Measurements from ENCODE around the gene SOD3.

Gene SOD3, protein sequence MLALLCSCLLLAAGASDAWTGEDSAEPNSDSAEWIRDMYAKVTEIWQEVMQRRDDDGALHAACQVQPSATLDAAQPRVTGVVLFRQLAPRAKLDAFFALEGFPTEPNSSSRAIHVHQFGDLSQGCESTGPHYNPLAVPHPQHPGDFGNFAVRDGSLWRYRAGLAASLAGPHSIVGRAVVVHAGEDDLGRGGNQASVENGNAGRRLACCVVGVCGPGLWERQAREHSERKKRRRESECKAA

DNA sequence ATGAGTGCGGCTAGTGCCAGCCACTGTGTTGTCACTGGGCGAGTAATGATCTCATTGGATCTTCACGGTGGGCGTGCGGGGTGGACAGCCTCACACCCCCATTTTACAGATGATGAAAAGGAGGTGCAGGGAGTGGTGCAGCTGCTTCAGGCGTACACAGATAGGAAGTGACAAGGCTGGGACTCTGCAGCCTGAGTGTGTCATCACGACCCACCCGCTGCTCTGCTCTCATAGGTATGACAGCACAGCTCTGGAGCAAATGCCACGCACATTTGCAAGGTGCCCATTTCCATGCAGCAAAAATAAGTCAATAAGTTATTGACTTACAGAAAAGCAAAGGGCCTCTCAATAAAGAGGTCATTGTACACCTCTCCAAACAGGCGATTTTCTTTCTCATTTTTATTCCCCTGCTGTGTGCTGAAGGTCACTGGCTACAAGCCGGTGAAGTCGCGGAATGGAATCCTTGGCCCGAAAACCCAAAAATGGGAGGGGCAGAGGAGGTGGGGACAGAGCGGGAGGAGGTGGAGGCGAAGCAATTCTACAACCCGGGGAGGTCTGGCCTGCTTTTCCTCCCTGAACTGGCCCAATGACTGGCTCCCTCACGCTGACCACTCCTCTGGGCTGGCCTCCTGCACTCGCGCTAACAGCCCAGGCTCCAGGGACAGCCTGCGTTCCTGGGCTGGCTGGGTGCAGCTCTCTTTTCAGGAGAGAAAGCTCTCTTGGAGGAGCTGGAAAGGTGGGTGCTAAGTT is at the start of gene SOD3:
SOD3 (plus strand) TSS at position 658 of the 750 bp plus-strand sequence. CDS start 3,949 bp downstream, outside the sequence.
- DNase-seq (no peak), ATAC-seq (replicated peaks) (no peak)
- no peaks in the 10 kb centered on the region for H3K4me1 Mint-ChIP-seq
- H3K4me3 Mint-ChIP-seq, result no peak within 1 kb of the TSS
- no peaks in the 10 kb centered on the region for H3K36me3 Mint-ChIP-seq
- peaks cover 0 to 1% of the 10 kb centered on the region in 2 donors for H3K9me3 Mint-ChIP-seq
- peaks cover 20% of the 10 kb centered on the region in 2 donors for H3K27me3 Mint-ChIP-seq
- no peak within 1 kb of the TSS for H3K27ac Mint-ChIP-seq

DNA sequence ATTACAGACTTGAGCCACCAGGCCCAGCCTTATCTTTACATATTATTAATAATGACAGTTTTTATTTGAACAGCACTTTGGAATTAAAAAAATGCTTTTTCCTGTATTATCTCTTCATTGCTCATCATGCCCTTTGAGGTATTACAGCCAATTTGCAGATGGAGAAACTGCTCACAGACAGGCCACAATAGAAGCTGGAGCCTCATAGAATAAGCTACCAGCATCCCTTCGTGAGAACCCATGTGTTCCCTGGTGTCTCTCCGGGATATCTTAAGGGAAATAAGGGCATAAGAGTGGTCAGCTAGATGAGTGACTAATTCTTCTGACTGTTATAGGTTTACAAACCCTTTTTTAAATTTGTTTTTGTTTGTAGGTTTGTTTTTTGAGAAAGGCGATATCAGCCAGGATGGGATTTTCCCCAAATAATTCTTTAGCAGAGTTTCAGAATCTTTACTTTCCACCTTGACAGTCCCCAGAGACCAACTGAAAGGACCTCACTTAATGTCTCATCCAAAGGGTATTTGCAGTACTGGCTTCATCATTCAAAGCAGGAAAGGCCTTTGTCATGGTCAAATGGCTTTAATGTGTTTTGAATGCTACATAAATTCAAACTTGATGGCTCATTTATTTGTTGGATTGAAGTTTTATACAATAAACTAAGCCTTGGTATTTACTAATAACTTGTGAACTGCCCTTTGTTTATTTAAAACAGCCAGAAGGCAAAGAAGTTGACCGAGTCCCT is 48.0 kb upstream of the SOD3 start:
- Mint-ChIP-seq H3K4me3 (no peak overlapping the region), H3K9me3 (peaks cover 5 to 7% of the 10 kb centered on the region in 2 donors), H3K4me1 (no peaks in the 10 kb centered on the region), H3K27me3 (peaks cover 0 to 3% of the 10 kb centered on the region in 2 donors), H3K27ac (no peak overlapping the region), H3K36me3 (no peaks in the 10 kb centered on the region)
- DNase-seq (no peak), ATAC-seq (replicated peaks) (no peak)

DNA sequence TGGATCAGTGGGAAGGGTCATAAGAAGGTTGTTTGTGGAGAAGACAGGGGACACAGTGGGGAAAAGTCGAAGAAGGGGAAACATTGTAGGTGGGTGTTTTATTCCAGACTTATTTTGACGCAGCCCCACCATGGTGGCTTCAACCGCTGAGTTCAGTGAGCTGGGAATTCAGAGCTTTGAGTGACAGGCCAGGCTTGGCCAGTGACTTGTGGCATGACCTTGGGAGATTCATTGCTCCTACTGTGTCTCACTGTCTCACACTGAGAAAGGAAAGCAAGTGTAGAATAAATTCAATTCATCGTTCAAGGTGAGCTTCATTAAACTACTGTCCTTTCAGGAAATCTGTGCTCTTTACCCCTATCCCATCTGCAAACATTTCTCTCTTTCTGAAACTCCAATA is 47.4 kb upstream of the SOD3 start:
- Mint-ChIP-seq H3K4me1 (no peaks in the 10 kb centered on the region), H3K36me3 (no peaks in the 10 kb centered on the region), H3K9me3 (peaks cover 5 to 7% of the 10 kb centered on the region in 2 donors), H3K27me3 (peaks cover 0 to 3% of the 10 kb centered on the region in 2 donors), H3K27ac (no peak overlapping the region), H3K4me3 (no peak overlapping the region)
- DNase-seq (no peak), ATAC-seq (replicated peaks) (no peak)

DNA sequence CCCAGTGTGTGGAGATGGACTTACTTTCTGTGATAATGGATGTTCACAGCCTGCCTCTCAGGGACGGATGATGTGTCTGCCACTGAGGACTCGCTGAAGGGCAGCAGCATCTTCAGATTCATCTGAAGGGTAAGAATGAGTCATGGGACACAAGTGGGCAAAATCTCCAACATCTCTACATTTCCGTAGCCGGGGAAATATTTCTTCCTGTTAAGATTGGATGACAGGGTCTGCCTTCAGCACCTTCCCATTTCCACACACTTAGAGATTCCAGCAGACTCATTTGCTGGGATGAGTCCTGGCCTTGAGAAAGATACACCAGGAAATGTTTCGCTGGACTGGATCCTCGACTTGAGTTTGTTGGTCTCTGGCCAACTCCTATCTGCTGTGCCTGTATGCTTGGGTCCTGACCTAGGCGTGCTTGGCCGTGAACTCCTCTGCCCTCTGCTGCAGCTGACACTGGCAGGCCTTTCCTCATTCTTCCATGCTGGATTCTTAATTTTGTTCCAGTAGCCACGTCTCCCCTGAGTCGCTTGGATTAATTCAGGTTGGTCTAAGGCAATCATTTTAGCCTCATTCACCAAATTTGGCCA is 46.5 kb upstream of the SOD3 start:
- peaks cover 0 to 2% of the 10 kb centered on the region in 2 donors for H3K27me3 Mint-ChIP-seq
- ATAC-seq (replicated peaks), result no peak
- peaks cover 5 to 7% of the 10 kb centered on the region in 2 donors for H3K9me3 Mint-ChIP-seq
- H3K4me3 Mint-ChIP-seq, result no peak overlapping the region
- no peak overlapping the region for H3K27ac Mint-ChIP-seq
- H3K36me3 Mint-ChIP-seq, result no peaks in the 10 kb centered on the region
- no peak for DNase-seq
- no peaks in the 10 kb centered on the region for H3K4me1 Mint-ChIP-seq

DNA sequence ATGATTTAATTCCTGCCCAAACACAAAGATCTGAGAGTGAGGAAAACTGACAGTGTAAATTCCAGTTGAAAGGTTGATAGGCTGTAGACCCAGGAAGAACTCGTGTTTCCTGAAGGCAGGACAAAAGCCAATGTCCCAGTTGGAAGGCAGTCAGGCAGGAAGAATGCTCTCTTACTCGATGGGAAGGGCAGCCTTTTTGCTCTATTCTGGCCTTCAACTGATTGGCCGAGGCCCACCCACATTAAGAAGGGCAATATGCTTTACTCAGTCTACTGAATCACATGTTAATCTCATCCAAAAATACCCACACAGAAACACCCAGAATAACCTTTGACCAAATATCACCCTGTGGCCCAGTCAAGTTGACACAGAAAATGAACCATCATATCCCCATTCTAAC is 45.3 kb upstream of the SOD3 start:
- peaks cover 7 to 8% of the 10 kb centered on the region in 2 donors for H3K9me3 Mint-ChIP-seq
- DNase-seq, result no peak
- H3K27me3 Mint-ChIP-seq, result no peaks in the 10 kb centered on the region
- no peaks in the 10 kb centered on the region for H3K4me1 Mint-ChIP-seq
- ATAC-seq (replicated peaks), result no peak
- H3K4me3 Mint-ChIP-seq, result no peak overlapping the region
- H3K36me3 Mint-ChIP-seq, result no peaks in the 10 kb centered on the region
- no peak overlapping the region for H3K27ac Mint-ChIP-seq

DNA sequence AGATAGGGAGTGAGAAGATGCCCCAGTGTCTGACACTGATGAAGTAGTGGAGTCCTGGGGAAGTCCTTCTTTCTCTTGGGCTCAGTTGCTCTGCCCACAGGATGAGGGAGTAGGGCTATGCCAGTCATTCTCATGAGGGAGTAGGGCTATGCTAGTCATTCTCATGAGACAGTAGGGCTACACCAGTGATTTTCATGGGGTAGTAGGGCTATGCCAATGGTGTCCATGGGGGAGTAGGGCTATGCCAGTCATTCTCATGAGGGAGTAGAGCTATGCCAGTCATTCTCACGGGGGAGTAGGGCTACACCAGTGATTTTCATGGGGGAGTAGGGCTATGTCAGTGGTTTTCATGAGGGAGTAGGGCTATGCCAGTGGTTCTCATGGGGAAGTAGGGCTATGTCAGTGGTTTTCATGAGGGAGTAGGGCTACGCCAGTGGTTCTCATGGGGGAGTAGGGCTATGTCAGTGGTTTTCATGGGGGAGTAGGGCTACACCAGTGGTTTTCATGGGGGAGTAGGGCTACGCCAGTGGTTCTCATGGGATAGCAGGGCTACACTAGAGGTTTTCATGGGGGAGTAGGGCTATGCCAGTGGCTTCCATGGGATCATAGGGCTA is 43.3 kb upstream of the SOD3 start:
- no peak for ATAC-seq (replicated peaks)
- no peak overlapping the region for H3K4me3 Mint-ChIP-seq

DNA sequence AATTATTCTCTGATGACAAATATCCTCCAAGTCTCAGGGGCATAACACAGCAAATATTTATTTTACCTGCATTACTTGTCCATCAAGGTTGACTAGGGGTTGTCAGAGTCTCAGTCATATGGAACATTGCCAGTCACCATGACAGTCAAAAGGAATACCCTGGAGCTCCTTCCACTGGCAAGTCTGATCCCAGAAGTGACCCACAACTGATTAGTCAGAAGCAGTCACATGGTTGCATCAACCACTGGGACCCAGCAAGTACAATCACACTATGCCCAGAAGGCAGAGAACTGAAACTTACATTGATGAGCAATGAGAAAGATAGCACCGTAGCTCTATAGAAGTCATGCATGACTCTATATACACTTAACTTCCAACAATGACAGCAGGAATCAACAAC is 41.9 kb upstream of the SOD3 start:
- ATAC-seq (replicated peaks), result peak; percentile 27 to 42
- H3K4me1 Mint-ChIP-seq, result no peaks in the 10 kb centered on the region

More for the DNA sequence above, 43.3 kb upstream of the SOD3 start:
- H3K27me3 Mint-ChIP-seq, result no peaks in the 10 kb centered on the region
- no peaks in the 10 kb centered on the region for H3K36me3 Mint-ChIP-seq
- H3K27ac Mint-ChIP-seq, result no peak overlapping the region
- H3K9me3 Mint-ChIP-seq, result peaks cover 17 to 18% of the 10 kb centered on the region in 2 donors
- H3K4me1 Mint-ChIP-seq, result no peaks in the 10 kb centered on the region
- no peak for DNase-seq

DNA sequence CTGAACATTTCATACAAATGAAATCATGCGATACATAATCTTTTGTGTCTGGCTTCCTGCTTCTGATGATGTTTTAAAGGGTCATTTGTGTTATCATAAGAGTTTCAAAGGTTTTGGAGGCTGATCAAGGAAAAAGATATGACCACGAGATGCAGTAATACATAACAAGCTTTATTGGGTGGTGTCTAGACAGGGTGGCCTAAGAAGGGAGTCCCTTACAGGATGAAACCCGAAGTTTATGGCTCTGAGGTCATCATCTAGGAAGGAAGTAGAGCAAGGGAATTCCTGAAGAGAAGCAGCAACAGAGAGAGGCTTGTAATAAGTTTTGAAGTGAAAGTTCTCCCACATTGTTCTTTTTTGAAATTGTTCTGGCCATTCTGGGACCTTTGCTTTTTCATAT is 40.8 kb upstream of the SOD3 start:
- Mint-ChIP-seq H3K27ac (no peak overlapping the region), H3K4me1 (no peaks in the 10 kb centered on the region), H3K27me3 (no peaks in the 10 kb centered on the region), H3K9me3 (peaks cover 31 to 32% of the 10 kb centered on the region in 2 donors), H3K4me3 (no peak overlapping the region), H3K36me3 (no peaks in the 10 kb centered on the region)
- no peak for ATAC-seq (replicated peaks)
- DNase-seq, result no peak

More for the DNA sequence above, 41.9 kb upstream of the SOD3 start:
- Mint-ChIP-seq H3K4me3 (no peak overlapping the region), H3K27me3 (no peaks in the 10 kb centered on the region), H3K36me3 (no peaks in the 10 kb centered on the region), H3K27ac (no peak overlapping the region), H3K9me3 (peaks cover 27% of the 10 kb centered on the region in 2 donors)
- DNase-seq, result no peak

DNA sequence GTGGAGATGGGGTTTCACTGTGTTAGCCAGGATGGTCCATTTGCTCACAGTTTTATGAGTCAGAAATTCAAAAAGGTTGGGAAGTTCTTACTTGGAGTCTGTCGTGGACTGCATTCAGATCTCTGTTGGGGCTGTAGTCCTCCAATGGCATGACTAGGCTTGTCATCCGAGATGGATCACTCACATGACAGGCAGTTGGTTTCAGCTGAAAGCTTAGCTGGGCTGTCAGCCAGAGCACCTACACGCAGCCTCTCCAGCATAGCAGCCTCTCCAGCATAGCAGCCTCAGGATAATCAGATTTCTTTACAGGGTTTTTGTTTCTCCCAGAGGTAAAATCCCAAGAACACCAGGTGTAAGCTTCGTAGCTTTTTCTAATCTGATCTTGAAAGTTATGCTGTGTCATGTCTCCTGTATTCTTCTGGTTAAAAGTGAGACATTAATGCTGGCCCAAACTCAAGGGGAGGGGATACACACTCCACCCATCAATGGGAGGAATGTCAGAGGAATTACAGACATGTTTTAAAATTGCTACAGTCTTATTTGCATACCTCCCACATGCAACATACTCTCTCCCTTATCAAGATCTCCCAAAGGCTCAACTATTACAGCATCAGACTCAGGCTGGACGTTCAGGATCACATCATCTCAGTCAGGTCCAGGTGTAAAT is 31.6 kb upstream of the SOD3 start:
- no peak for DNase-seq
- Mint-ChIP-seq H3K27ac (no peak overlapping the region), H3K4me1 (no peaks in the 10 kb centered on the region), H3K27me3 (no peaks in the 10 kb centered on the region), H3K9me3 (peaks cover 7 to 10% of the 10 kb centered on the region in 2 donors), H3K4me3 (no peak overlapping the region), H3K36me3 (no peaks in the 10 kb centered on the region)
- no peak for ATAC-seq (replicated peaks)

DNA sequence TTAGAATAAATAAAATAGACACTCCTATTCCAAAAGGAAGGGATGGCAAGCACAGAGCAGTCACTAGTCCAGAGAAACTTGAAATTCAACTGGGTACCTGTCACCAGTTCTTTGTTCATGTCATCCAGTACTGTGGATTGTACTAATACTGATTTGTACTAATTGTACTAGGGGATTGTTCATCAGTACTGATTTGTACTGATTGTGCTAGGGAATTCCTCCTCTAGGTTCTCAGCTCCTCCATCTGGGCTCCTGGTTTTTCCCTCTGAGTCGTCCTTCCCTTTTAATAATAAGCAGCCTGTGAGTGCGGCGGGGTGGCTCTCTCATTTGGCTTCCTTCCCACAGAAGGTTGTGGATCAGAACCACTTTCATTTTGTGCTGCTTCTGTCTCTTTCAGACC is 31.0 kb upstream of the SOD3 start:
- no peaks in the 10 kb centered on the region for H3K27me3 Mint-ChIP-seq
- H3K36me3 Mint-ChIP-seq, result no peaks in the 10 kb centered on the region
- no peak overlapping the region for H3K27ac Mint-ChIP-seq
- H3K4me3 Mint-ChIP-seq, result no peak overlapping the region
- no peaks in the 10 kb centered on the region for H3K4me1 Mint-ChIP-seq
- ATAC-seq (replicated peaks) (no peak), DNase-seq (no peak)
- peaks cover 7 to 9% of the 10 kb centered on the region in 2 donors for H3K9me3 Mint-ChIP-seq

DNA sequence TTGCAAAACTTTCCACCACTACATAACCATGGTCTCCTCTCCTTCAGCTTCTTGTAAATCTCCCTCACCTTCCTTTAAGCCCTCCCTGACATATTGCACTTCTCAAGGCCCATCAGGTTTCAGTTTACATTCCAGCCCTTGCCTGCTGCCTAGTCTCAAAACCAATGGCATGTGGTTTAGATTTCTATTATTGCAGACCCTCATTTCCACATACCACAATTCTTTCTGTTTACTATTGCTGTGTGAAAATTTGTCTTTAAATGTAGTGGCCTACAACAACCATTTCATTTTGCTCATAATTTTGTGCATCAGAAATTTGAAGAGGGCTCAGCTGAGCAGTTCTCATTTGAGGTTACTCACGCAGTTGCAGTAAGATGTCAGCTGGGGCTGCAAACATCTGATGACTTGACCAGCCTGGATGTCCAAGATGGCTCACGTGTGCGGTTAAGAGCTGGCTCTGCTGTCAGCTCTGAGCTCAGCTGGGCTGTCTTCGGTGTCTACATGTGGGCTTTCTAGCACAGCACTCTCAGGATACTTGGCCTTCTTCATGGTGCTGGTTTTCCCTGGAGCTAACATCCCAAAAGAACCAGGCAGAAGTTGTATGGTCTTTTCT is 29.9 kb upstream of the SOD3 start:
- DNase-seq (no peak), ATAC-seq (replicated peaks) (no peak)
- Mint-ChIP-seq H3K27ac (no peak overlapping the region), H3K36me3 (no peaks in the 10 kb centered on the region), H3K9me3 (peaks cover 7 to 8% of the 10 kb centered on the region in 2 donors), H3K27me3 (no peaks in the 10 kb centered on the region), H3K4me3 (no peak overlapping the region), H3K4me1 (peaks cover 0 to 4% of the 10 kb centered on the region in 2 donors)

DNA sequence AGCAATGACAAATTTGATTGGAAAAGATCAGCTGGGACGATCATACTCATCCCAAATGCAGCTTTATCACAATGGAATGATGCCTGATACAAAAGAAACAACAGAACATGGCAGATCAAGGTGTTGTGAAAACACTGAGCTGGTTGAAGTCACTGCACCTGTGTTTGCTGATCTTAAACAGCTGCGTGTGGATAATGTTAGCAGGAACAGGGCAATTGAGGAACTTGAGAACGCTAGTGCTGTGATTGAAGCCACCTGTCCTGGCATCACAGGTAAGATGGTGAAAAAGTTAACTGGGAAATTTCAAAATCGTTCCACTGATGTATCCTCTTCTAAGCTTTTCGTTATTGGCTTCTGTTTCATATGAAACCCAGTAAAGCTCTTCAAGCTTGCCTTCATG is 27.4 kb upstream of the SOD3 start:
- no peaks in the 10 kb centered on the region for H3K36me3 Mint-ChIP-seq
- no peak for DNase-seq
- H3K4me1 Mint-ChIP-seq, result peaks cover 0 to 4% of the 10 kb centered on the region in 2 donors
- ATAC-seq (replicated peaks), result no peak
- H3K27me3 Mint-ChIP-seq, result peaks cover 0 to 4% of the 10 kb centered on the region in 2 donors
- no peak overlapping the region for H3K4me3 Mint-ChIP-seq
- H3K9me3 Mint-ChIP-seq, result peaks cover 7 to 9% of the 10 kb centered on the region in 2 donors
- H3K27ac Mint-ChIP-seq, result no peak overlapping the region

DNA sequence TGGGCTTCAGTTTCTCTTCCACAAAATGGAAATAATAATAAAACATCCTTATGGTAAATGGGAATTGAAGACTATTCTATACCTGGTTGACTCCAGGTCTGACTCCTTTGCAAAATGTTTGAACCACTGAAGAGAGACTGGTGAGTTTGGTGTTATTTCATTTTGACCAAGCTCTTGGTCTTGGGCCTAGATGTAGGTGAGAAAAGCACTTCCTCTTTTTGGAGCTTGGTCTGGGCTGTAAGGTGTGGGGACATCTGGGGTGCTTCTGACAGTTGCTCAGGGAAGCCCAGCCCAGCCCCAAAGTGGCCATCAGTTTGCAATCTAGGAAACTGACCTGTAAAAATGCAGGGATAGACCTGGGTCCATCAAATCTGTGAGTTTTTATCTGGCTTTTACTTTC is 26.8 kb upstream of the SOD3 start:
- Mint-ChIP-seq H3K27ac (no peak overlapping the region), H3K36me3 (no peaks in the 10 kb centered on the region), H3K9me3 (peaks cover 7 to 9% of the 10 kb centered on the region in 2 donors), H3K27me3 (peaks cover 0 to 4% of the 10 kb centered on the region in 2 donors), H3K4me3 (no peak overlapping the region), H3K4me1 (peaks cover 0 to 4% of the 10 kb centered on the region in 2 donors)
- ATAC-seq (replicated peaks) (peak in 1 of 2 donors; percentile 51), DNase-seq (no peak)
